ENCODE results near the gene IFT80. TPM values are rescaled to one million over a fixed set of nuclear protein-coding genes. Genes with fewer than 3 reads are reported as not detected.

The IFT80 gene
- total RNA-seq, 1 experiment from 2014 or later, result 19.3 TPM

GRCh38 chr3:160445854-160446253 lies 46.8 kb upstream of the IFT80 start:
- H3K4me3 Mint-ChIP-seq (ENCODE audit: unreplicated experiment), result no peak overlapping the region
- POLR2A ChIA-PET, result no interaction called here
- peaks cover 9% of the 10 kb centered on the region for H3K36me3 Mint-ChIP-seq (ENCODE audit: insufficient read depth, unreplicated experiment)
- Histone ChIP-seq H3K27me3 (replicated peaks; ENCODE audit: control insufficient read depth, insufficient read depth, low read length) (no peaks in the 10 kb centered on the region), H3K9me3 (no peaks in the 10 kb centered on the region), H3K36me3 (ENCODE audit: control insufficient read depth, insufficient read depth, low read length) (no peaks in the 10 kb centered on the region; the same call in 1 of the 2 replicates), H3K4me3 (ENCODE audit: low read depth, low read length) (no peak overlapping the region), H3K4me1 (0 out of 2 replicates have a peak, but pooled peaks cover 5% of the 10 kb centered on the region)
- CTCF ChIA-PET, result interaction anchor here (0.6 kb wide), 1 partner anchor 516 kb away, joined by 4 read pairs; no protein-coding TSS in a partner anchor
- BruUV-seq (replicated peaks), result no TSS peak
- H3K9me3 Mint-ChIP-seq (ENCODE audit: unreplicated experiment), result no peaks in the 10 kb centered on the region
- no peaks in the 10 kb centered on the region for H3K27me3 Mint-ChIP-seq (ENCODE audit: insufficient read depth, unreplicated experiment)
- no peaks in the 10 kb centered on the region for H3K4me1 Mint-ChIP-seq (ENCODE audit: low read depth, unreplicated experiment)
- no peak for TF ChIP-seq CTCF (IDR thresholded peaks at IDR 0.05; ENCODE audit: insufficient read depth in 1 of 2, low read depth in 1 of 2, low read length in 1 of 2, severe bottlenecking in 1 of 2, unreplicated experiment in 1 of 2)
- intact Hi-C loops (cut with micrococcal nuclease; ENCODE audit: unreplicated experiment), result no loop called here
- DNase-seq, result no peak
- no peak overlapping the region for H3K27ac Mint-ChIP-seq (ENCODE audit: unreplicated experiment)

- Mint-ChIP-seq H3K36me3 (ENCODE audit: insufficient read depth, unreplicated experiment) (peaks cover 9% of the 10 kb centered on the region), H3K27me3 (ENCODE audit: insufficient read depth, unreplicated experiment) (no peaks in the 10 kb centered on the region), H3K27ac (ENCODE audit: unreplicated experiment) (peak overlapping the region; percentile 51), H3K4me3 (ENCODE audit: unreplicated experiment) (no peak overlapping the region), H3K9me3 (ENCODE audit: unreplicated experiment) (no peaks in the 10 kb centered on the region), H3K4me1 (ENCODE audit: low read depth, unreplicated experiment) (no peaks in the 10 kb centered on the region)
- ChIA-PET POLR2A (no interaction called here), CTCF (interaction anchor here (0.6 kb wide), 1 partner anchor 223 kb away, joined by 4 read pairs; no protein-coding TSS in a partner anchor)
- no peak for TF ChIP-seq CTCF (IDR thresholded peaks at IDR 0.05; ENCODE audit: insufficient read depth in 1 of 2, low read depth in 1 of 2, low read length in 1 of 2, severe bottlenecking in 1 of 2, unreplicated experiment in 1 of 2)
- intact Hi-C loops (cut with micrococcal nuclease; ENCODE audit: unreplicated experiment), result no loop called here
- H3K9me3 ChIP-seq, result no peaks in the 10 kb centered on the region
- peak in 1 of 2 experiments; percentile 11 for DNase-seq
- H3K4me3 ChIP-seq (ENCODE audit: low read depth, low read length), result no peak overlapping the region
- H3K36me3 ChIP-seq (ENCODE audit: control insufficient read depth, insufficient read depth, low read length), result no peaks in the 10 kb centered on the region; the same call in 1 of the 2 replicates
- H3K4me1 ChIP-seq, result 0 out of 2 replicates have a peak, but pooled peaks cover 5% of the 10 kb centered on the region
- no TSS peak for BruUV-seq (replicated peaks)
- no peaks in the 10 kb centered on the region for H3K27me3 ChIP-seq (replicated peaks; ENCODE audit: control insufficient read depth, insufficient read depth, low read length)
Measured at GRCh38 chr3:160444411-160444810, 45.4 kb upstream of the IFT80 start.

GRCh38 chr3:160440687-160441086 lies 41.7 kb upstream of the IFT80 start:
- CTCF ChIA-PET, result no interaction called here
- no TSS peak for BruUV-seq (replicated peaks)
- no peak for TF ChIP-seq CTCF (IDR thresholded peaks at IDR 0.05; ENCODE audit: insufficient read depth in 1 of 2, low read depth in 1 of 2, low read length in 1 of 2, severe bottlenecking in 1 of 2, unreplicated experiment in 1 of 2)
- Histone ChIP-seq H3K9me3 (no peaks in the 10 kb centered on the region), H3K4me1 (no peaks in the 10 kb centered on the region), H3K4me3 (ENCODE audit: low read depth, low read length) (no peak overlapping the region), H3K27me3 (replicated peaks; ENCODE audit: control insufficient read depth, insufficient read depth, low read length) (no peaks in the 10 kb centered on the region), H3K36me3 (ENCODE audit: control insufficient read depth, insufficient read depth, low read length) (no peaks in the 10 kb centered on the region; the same call in 1 of the 2 replicates)
- H3K4me3 Mint-ChIP-seq (ENCODE audit: unreplicated experiment), result no peak overlapping the region
- H3K9me3 Mint-ChIP-seq (ENCODE audit: unreplicated experiment), result no peaks in the 10 kb centered on the region
- intact Hi-C loops (cut with micrococcal nuclease; ENCODE audit: unreplicated experiment), result no loop called here
- peaks cover 24% of the 10 kb centered on the region for H3K36me3 Mint-ChIP-seq (ENCODE audit: insufficient read depth, unreplicated experiment)
- H3K27me3 Mint-ChIP-seq (ENCODE audit: insufficient read depth, unreplicated experiment), result no peaks in the 10 kb centered on the region
- DNase-seq, result no peak
- POLR2A ChIA-PET, result no interaction called here
- H3K27ac Mint-ChIP-seq (ENCODE audit: unreplicated experiment), result no peak overlapping the region
- no peaks in the 10 kb centered on the region for H3K4me1 Mint-ChIP-seq (ENCODE audit: low read depth, unreplicated experiment)

Data from Caco-2 (cell line).